ENCODE measurements around the gene PITPNC1. TPM values are rescaled to one million over a fixed set of nuclear protein-coding genes. Genes with fewer than 3 reads are reported as not detected.

The PITPNC1 gene
- total RNA-seq, 1 experiment from 2014 or later: 23.1 TPM

GRCh38 chr17:67718325-67718941 lies 341.4 kb downstream of the PITPNC1 start:
- no peaks in the 10 kb centered on the region for H3K27me3 ChIP-seq (ENCODE audit: low read length)
- peak overlapping the region; percentile 79 for H3K27ac ChIP-seq (ENCODE audit: low read length)
- peaks cover 30% of the 10 kb centered on the region for H3K36me3 ChIP-seq (ENCODE audit: low read depth, low read length)
- POLR2A ChIA-PET (ENCODE audit: unreplicated experiment): interaction anchor here (0.5 kb wide), 1 partner anchor 100 kb away, joined by 20 read pairs; no protein-coding TSS in a partner anchor
- H3K4me3 ChIP-seq (ENCODE audit: low read length): peak overlapping the region; percentile 93
- no TSS peak for BruUV-seq (replicated peaks)
- CTCF ChIA-PET: interaction anchor here (1.0 kb wide), 1 partner anchor 358 kb away, joined by 4 read pairs; no protein-coding TSS in a partner anchor
- peaks cover 20% of the 10 kb centered on the region for H4K20me1 ChIP-seq (ENCODE audit: low read length)
- intact Hi-C loops (cut with micrococcal nuclease): loop anchor here (5.0 kb wide), 1 partner anchor 104 kb away; no protein-coding TSS in a partner anchor
- H3K9ac ChIP-seq (ENCODE audit: low read length): peak overlapping the region; percentile 99
- H3F3A ChIP-seq (ENCODE audit: low read length, unreplicated experiment): no peaks in the 10 kb centered on the region
- peak overlapping the region; percentile 87 for H2AFZ ChIP-seq (ENCODE audit: low read length)
- H3K4me1 ChIP-seq (ENCODE audit: insufficient read depth, low read length): peaks cover 22% of the 10 kb centered on the region
- no peaks in the 10 kb centered on the region for H3K9me2 ChIP-seq (replicated peaks; ENCODE audit: low read length)
- peaks cover 53% of the 10 kb centered on the region for H3K79me2 ChIP-seq (ENCODE audit: low read length)
- peak; percentile 64 for DNase-seq
- H3K4me2 ChIP-seq (ENCODE audit: low read length): peak overlapping the region; percentile 97
- H3K9me3 ChIP-seq (ENCODE audit: low read length): no peaks in the 10 kb centered on the region
- peak; percentile 55 for ATAC-seq
- TF ChIP-seq, protein P1, sequence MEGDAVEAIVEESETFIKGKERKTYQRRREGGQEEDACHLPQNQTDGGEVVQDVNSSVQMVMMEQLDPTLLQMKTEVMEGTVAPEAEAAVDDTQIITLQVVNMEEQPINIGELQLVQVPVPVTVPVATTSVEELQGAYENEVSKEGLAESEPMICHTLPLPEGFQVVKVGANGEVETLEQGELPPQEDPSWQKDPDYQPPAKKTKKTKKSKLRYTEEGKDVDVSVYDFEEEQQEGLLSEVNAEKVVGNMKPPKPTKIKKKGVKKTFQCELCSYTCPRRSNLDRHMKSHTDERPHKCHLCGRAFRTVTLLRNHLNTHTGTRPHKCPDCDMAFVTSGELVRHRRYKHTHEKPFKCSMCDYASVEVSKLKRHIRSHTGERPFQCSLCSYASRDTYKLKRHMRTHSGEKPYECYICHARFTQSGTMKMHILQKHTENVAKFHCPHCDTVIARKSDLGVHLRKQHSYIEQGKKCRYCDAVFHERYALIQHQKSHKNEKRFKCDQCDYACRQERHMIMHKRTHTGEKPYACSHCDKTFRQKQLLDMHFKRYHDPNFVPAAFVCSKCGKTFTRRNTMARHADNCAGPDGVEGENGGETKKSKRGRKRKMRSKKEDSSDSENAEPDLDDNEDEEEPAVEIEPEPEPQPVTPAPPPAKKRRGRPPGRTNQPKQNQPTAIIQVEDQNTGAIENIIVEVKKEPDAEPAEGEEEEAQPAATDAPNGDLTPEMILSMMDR (conservative IDR thresholded peaks at IDR 0.05; ENCODE audit: low read depth, low read length): no peak
- TF ChIP-seq EZH2phosphoT487 (IDR thresholded peaks at IDR 0.05; ENCODE audit: borderline replicate concordance, low read length) (no peak), EZH2 (IDR thresholded peaks at IDR 0.05; ENCODE audit: low read length, unreplicated experiment) (no peak)

GRCh38 chr17:67725373-67725791 lies 348.3 kb downstream of the PITPNC1 start:
- Histone ChIP-seq H3K4me3 (ENCODE audit: low read length) (no peak overlapping the region), H3K27ac (ENCODE audit: low read length) (no peak overlapping the region), H3K27me3 (ENCODE audit: low read length) (no peaks in the 10 kb centered on the region), H3F3A (ENCODE audit: low read length, unreplicated experiment) (no peaks in the 10 kb centered on the region), H3K4me1 (ENCODE audit: insufficient read depth, low read length) (peaks cover 3% of the 10 kb centered on the region; the same call in 1 of the 2 replicates), H3K9me2 (replicated peaks; ENCODE audit: low read length) (no peaks in the 10 kb centered on the region), H3K4me2 (ENCODE audit: low read length) (no peak overlapping the region), H4K20me1 (ENCODE audit: low read length) (peaks cover 4% of the 10 kb centered on the region; the same call in 1 of the 2 replicates), H3K79me2 (ENCODE audit: low read length) (peaks cover 24% of the 10 kb centered on the region; the same call in 1 of the 2 replicates), H3K36me3 (ENCODE audit: low read depth, low read length) (peaks cover 83% of the 10 kb centered on the region), H3K9me3 (ENCODE audit: low read length) (no peaks in the 10 kb centered on the region), H3K9ac (ENCODE audit: low read length) (no peak overlapping the region), H2AFZ (ENCODE audit: low read length) (no peak overlapping the region)
- intact Hi-C loops (cut with micrococcal nuclease): no loop called here
- ChIA-PET POLR2A (ENCODE audit: unreplicated experiment) (no interaction called here), CTCF (no interaction called here)
- TF ChIP-seq, protein P1 (conservative IDR thresholded peaks at IDR 0.05; ENCODE audit: low read depth, low read length): no peak
- TF ChIP-seq EZH2phosphoT487 (IDR thresholded peaks at IDR 0.05; ENCODE audit: borderline replicate concordance, low read length): no peak
- no peak for TF ChIP-seq EZH2 (IDR thresholded peaks at IDR 0.05; ENCODE audit: low read length, unreplicated experiment)
- no peak for ATAC-seq
- BruUV-seq (replicated peaks): no TSS peak
- DNase-seq: no peak

- intact Hi-C loops (cut with micrococcal nuclease): no loop called here
- H3K36me3 ChIP-seq (ENCODE audit: low read depth, low read length): peaks cover 83% of the 10 kb centered on the region
Measured at GRCh38 chr17:67725807-67726206, 348.7 kb downstream of the PITPNC1 start.

More at GRCh38 chr17:67725807-67726206, 348.7 kb downstream of the PITPNC1 start:
- no peak for TF ChIP-seq EZH2phosphoT487 (IDR thresholded peaks at IDR 0.05; ENCODE audit: borderline replicate concordance, low read length)
- TF ChIP-seq EZH2 (IDR thresholded peaks at IDR 0.05; ENCODE audit: low read length, unreplicated experiment): no peak
- TF ChIP-seq, protein P1 (conservative IDR thresholded peaks at IDR 0.05; ENCODE audit: low read depth, low read length): no peak
- Histone ChIP-seq H3K9me2 (replicated peaks; ENCODE audit: low read length) (no peaks in the 10 kb centered on the region), H4K20me1 (ENCODE audit: low read length) (peaks cover 2% of the 10 kb centered on the region; the same call in 1 of the 2 replicates), H2AFZ (ENCODE audit: low read length) (no peak overlapping the region), H3K9me3 (ENCODE audit: low read length) (no peaks in the 10 kb centered on the region), H3K4me1 (ENCODE audit: insufficient read depth, low read length) (peaks cover 1% of the 10 kb centered on the region; the same call in 1 of the 2 replicates), H3K4me2 (ENCODE audit: low read length) (no peak overlapping the region), H3K27ac (ENCODE audit: low read length) (no peak overlapping the region), H3F3A (ENCODE audit: low read length, unreplicated experiment) (no peaks in the 10 kb centered on the region), H3K4me3 (ENCODE audit: low read length) (no peak overlapping the region), H3K79me2 (ENCODE audit: low read length) (peaks cover 20% of the 10 kb centered on the region; the same call in 1 of the 2 replicates), H3K27me3 (ENCODE audit: low read length) (no peaks in the 10 kb centered on the region), H3K9ac (ENCODE audit: low read length) (no peak overlapping the region)
- no peak for DNase-seq
- ChIA-PET POLR2A (ENCODE audit: unreplicated experiment) (no interaction called here), CTCF (no interaction called here)
- BruUV-seq (replicated peaks): no TSS peak
- no peak for ATAC-seq

Data from PC-3 (cell line).